Epithelial cell of esophagus (primary cell): ENCODE measurements around the gene TMTC1.
A peak's percentile ranks its signal among the peaks of the same experiment; 100 is the strongest.

ENCODE experiments used
- DNase-seq: peaks from one replicate; pipeline ENCODE4 v3.0.0; 2010; ENCODE audit warnings: low read depth
- H3K4me3 ChIP-seq: 2 replicates; pipeline ENCODE4 v1.5.1; 2011; ENCODE audit warnings: mild to moderate bottlenecking, low read length, control low read depth
- CTCF ChIP-seq: IDR thresholded peaks from 2 replicates; pipeline ENCODE4 v1.5.1; 2011; ENCODE audit warnings: low read depth, mild to moderate bottlenecking, low read length, control low read depth, inconsistent platforms; ENCODE audit not compliant: insufficient read depth; ENCODE audit errors: missing control alignments

The TMTC1 gene

GRCh38 chr12:29741342-29742241 is 42.1 kb downstream of the TMTC1 start:
- no peak for TF ChIP-seq CTCF
- H3K4me3 ChIP-seq, result peak overlapping the region; percentile 7
- DNase-seq, result peak; percentile 67

GRCh38 chr12:29739279-29739991 is 44.3 kb downstream of the TMTC1 start:
- no peak for TF ChIP-seq CTCF
- DNase-seq, result no peak

GRCh38 chr12:29738365-29738764 is 45.4 kb downstream of the TMTC1 start:
- no peak for DNase-seq
- no peak overlapping the region for H3K4me3 ChIP-seq
- no peak for TF ChIP-seq CTCF

More at GRCh38 chr12:29739279-29739991, 44.3 kb downstream of the TMTC1 start:
- H3K4me3 ChIP-seq, result no peak overlapping the region

GRCh38 chr12:29737644-29738043 is 46.1 kb downstream of the TMTC1 start:
- no peak for DNase-seq
- TF ChIP-seq CTCF, result no peak
- no peak overlapping the region for H3K4me3 ChIP-seq

GRCh38 chr12:29735604-29736003 is 48.1 kb downstream of the TMTC1 start:
- no peak for TF ChIP-seq CTCF
- H3K4me3 ChIP-seq, result no peak overlapping the region
- no peak for DNase-seq

- TF ChIP-seq CTCF, result no peak
- H3K4me3 ChIP-seq, result no peak overlapping the region
- DNase-seq, result no peak
Observed at GRCh38 chr12:29734734-29735133, 49.0 kb downstream of the TMTC1 start.
